Endothelial cell of umbilical vein (primary cell): ENCODE data around the gene CAPN8.

Experiments
- CTCF ChIP-seq, 2 donors: IDR thresholded peaks; 1 replicate in 1 of 2; 2 replicates in 1 of 2; pipeline ENCODE4 v1.5.1; 2011; ENCODE audit warnings: low read length in 2 of 2, mild to moderate bottlenecking in 2 of 2, moderate library complexity in 2 of 2, control low read depth in 1 of 2, inconsistent platforms in 1 of 2, low read depth in 1 of 2; ENCODE audit not compliant: insufficient read depth in 1 of 2; ENCODE audit errors: extremely low read depth in 1 of 2
- EZH2 ChIP-seq: IDR thresholded peaks from 2 replicates; pipeline ENCODE4 v1.6.1; 2012; ENCODE audit warnings: borderline replicate concordance, low read depth, mild to moderate bottlenecking, moderate library complexity, low read length, inconsistent platforms; ENCODE audit not compliant: severe bottlenecking
- JUN ChIP-seq: IDR thresholded peaks from 2 replicates; pipeline ENCODE4 v1.6.1; 2011; ENCODE audit warnings: borderline replicate concordance, low read depth; ENCODE audit not compliant: insufficient read length, insufficient read depth
- MAX ChIP-seq: IDR thresholded peaks from 2 replicates; pipeline ENCODE4 v1.6.1; 2011; ENCODE audit not compliant: insufficient read depth, insufficient read length
- POLR2A ChIP-seq: IDR thresholded peaks from 2 replicates; pipeline ENCODE4 v1.6.1; 2012; ENCODE audit warnings: low read depth, mild to moderate bottlenecking, control low read depth, low read length
- POLR2AphosphoS5 ChIP-seq: IDR thresholded peaks from 2 replicates; pipeline ENCODE4 v1.6.1; 2012; ENCODE audit warnings: low read depth, mild to moderate bottlenecking, control low read depth, low read length, moderate library complexity; ENCODE audit not compliant: insufficient read depth

- TF ChIP-seq CTCF (IDR thresholded peaks at IDR 0.05; ENCODE audit: extremely low read depth in 1 of 2, insufficient read depth in 1 of 2, low read depth in 1 of 2, low read length in 2 of 2) (no peak), EZH2 (no peak), POLR2AphosphoS5 (no peak), JUN (no peak), POLR2A (no peak), MAX (no peak)
These were observed 139.5 kb downstream of the CAPN8 start for GRCh38 chr1:223525957-223526356.
